Hepatocyte (in vitro differentiated cells): Measurements from ENCODE around the gene TLR10. TPM values are rescaled to one million over a fixed set of nuclear protein-coding genes. Genes with fewer than 3 reads are reported as not detected.

Experiments used
- DNase-seq: peaks from one replicate; pipeline ENCODE4 v3.0.0-alpha.2; 2016; ENCODE audit warnings: low spot score
- H2AFZ ChIP-seq: fragments of 200-600 bp; sonication (generic); 2 replicates; pipeline ENCODE4 v1.6.0; 2016; ENCODE audit warnings: antibody characterized with exemption, mild to moderate bottlenecking
- H3K27ac ChIP-seq: fragments of 200-600 bp; sonication (generic); 2 replicates; pipeline ENCODE4 v1.5.1; 2016; ENCODE audit warnings: mild to moderate bottlenecking
- H3K27me3 ChIP-seq: fragments of 200-600 bp; sonication (generic); 2 replicates; pipeline ENCODE4 v1.6.1; 2016
- H3K36me3 ChIP-seq: fragments of 200-600 bp; sonication (generic); replicated peaks from 2 replicates; pipeline ENCODE4 v1.5.1; 2016; ENCODE audit warnings: low read depth; ENCODE audit not compliant: insufficient read depth
- H3K4me1 ChIP-seq: fragments of 200-600 bp; sonication (generic); 2 replicates; pipeline ENCODE4 v1.5.1; 2016; ENCODE audit warnings: mild to moderate bottlenecking, moderate library complexity; ENCODE audit not compliant: insufficient read depth
- H3K4me2 ChIP-seq: fragments of 200-600 bp; sonication (generic); 2 replicates; pipeline ENCODE4 v1.6.0; 2016
- H3K4me3 ChIP-seq: fragments of 200-600 bp; sonication (generic); 2 replicates; pipeline ENCODE4 v1.5.1; 2016; ENCODE audit warnings: mild to moderate bottlenecking
- H3K79me2 ChIP-seq: fragments of 200-600 bp; sonication (generic); 2 replicates; pipeline ENCODE4 v1.6.0; 2017; ENCODE audit warnings: mild to moderate bottlenecking
- H3K9me2 ChIP-seq: fragments of 200-600 bp; sonication (generic); replicated peaks from 2 replicates; pipeline ENCODE4 v1.6.0; 2017; ENCODE audit warnings: mild to moderate bottlenecking; ENCODE audit not compliant: insufficient read depth
- H3K9me3 ChIP-seq: fragments of 200-600 bp; sonication (generic); 2 replicates; pipeline ENCODE4 v1.5.1; 2016; ENCODE audit warnings: low read depth, mild to moderate bottlenecking
- H4K20me1 ChIP-seq: fragments of 200-600 bp; sonication (generic); 2 replicates; pipeline ENCODE4 v1.6.0; 2016; ENCODE audit warnings: mild to moderate bottlenecking; ENCODE audit not compliant: insufficient read depth, poor library complexity, severe bottlenecking
- EZH2 ChIP-seq: fragments of 200-600 bp; sonication (generic); IDR thresholded peaks from 2 replicates; pipeline ENCODE4 v1.6.1; 2016; ENCODE audit warnings: antibody characterized with exemption, mild to moderate bottlenecking, borderline replicate concordance
- EZH2phosphoT487 ChIP-seq: fragments of 200-600 bp; sonication (generic); IDR thresholded peaks from one replicate; pipeline ENCODE4 v1.6.1; 2018; ENCODE audit warnings: antibody characterized with exemption, mild to moderate bottlenecking, low read depth, moderate library complexity; ENCODE audit not compliant: unreplicated experiment, severe bottlenecking
- WGBS: methylation state at CpG from one replicate; pipeline ENCODE4 v1.1.6; 2016; ENCODE audit warnings: low lambda C conversion rate; ENCODE audit errors: missing lambda C conversion rate; 5-methylcytosine and 5-hydroxymethylcytosine counted together
- polyA plus RNA-seq: library from polyadenylated mRNA; unstranded; fragments of >200 nt; fragmentation: Nextera tagmentation; extraction: Ambion mirVana; gene quantifications from 2 replicates; pipeline ENCODE4 v1.2.1, GENCODE V29; 2016
- total RNA-seq: library from RNA; depleted of rRNA; stranded (reverse); fragments of >200 nt; gene quantifications from 2 replicates; pipeline ENCODE4 v1.2.3, GENCODE V29; 2014
- TF ChIP-seq, protein P1 (sequence below): fragments of 200-600 bp; sonication (generic); IDR thresholded peaks from 2 replicates; pipeline ENCODE4 v1.5.1; 2016; ENCODE audit warnings: antibody characterized with exemption, mild to moderate bottlenecking; ENCODE audit not compliant: poor library complexity

Gene TLR10, protein sequence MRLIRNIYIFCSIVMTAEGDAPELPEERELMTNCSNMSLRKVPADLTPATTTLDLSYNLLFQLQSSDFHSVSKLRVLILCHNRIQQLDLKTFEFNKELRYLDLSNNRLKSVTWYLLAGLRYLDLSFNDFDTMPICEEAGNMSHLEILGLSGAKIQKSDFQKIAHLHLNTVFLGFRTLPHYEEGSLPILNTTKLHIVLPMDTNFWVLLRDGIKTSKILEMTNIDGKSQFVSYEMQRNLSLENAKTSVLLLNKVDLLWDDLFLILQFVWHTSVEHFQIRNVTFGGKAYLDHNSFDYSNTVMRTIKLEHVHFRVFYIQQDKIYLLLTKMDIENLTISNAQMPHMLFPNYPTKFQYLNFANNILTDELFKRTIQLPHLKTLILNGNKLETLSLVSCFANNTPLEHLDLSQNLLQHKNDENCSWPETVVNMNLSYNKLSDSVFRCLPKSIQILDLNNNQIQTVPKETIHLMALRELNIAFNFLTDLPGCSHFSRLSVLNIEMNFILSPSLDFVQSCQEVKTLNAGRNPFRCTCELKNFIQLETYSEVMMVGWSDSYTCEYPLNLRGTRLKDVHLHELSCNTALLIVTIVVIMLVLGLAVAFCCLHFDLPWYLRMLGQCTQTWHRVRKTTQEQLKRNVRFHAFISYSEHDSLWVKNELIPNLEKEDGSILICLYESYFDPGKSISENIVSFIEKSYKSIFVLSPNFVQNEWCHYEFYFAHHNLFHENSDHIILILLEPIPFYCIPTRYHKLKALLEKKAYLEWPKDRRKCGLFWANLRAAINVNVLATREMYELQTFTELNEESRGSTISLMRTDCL
- total RNA-seq = not detected in 2 replicates
- not detected in 2 replicates for polyA plus RNA-seq

DNA sequence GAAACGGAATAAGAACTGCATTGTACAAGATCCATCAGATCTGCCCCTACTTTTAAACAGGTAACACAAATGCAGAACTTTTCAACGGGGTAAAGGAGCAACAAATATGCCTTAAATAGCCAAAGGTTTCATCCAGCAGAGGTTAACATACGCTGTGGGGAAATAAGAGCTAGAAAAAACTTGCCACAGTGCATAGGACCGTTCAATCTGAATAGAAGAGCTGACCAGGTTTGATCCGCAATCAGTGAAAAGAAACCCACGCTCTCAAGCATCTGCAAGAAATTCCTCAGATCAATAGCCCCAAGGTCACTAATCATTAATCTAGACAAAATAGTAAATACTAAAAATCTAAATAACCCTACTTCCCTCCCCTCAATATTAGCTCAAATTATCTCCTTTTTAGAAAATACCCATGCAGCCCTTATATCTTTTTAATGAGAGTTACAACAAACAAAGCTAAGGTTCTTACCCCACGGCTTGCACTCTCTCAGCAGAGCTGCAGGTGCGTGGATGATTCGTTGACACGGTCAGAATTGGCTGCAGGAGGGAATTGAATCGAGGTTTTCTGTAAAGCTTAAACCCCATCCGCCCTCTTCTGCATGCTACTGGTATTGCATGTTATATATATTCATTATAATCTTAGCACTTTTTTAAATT is at the start of gene TLR10:
TLR10 (minus strand) TSS at position 539 of the 657 bp plus-strand sequence. CDS start 7,400 bp downstream, outside the sequence.
- Histone ChIP-seq H3K9me2 (no peaks in the 10 kb centered on the region), H3K27ac (no peak within 1 kb of the TSS), H3K9me3 (no peaks in the 10 kb centered on the region), H3K4me2 (no peak within 1 kb of the TSS), H3K4me3 (no peak within 1 kb of the TSS), H2AFZ (no peak within 1 kb of the TSS), H4K20me1 (no peaks in the 10 kb centered on the region), H3K4me1 (no peaks in the 10 kb centered on the region), H3K79me2 (no peaks in the 10 kb centered on the region), H3K27me3 (no peaks in the 10 kb centered on the region), H3K36me3 (no peaks in the 10 kb centered on the region)
- 43% methylated on average over 12 of the region's 12 CpGs for WGBS
- TF ChIP-seq, protein P1, sequence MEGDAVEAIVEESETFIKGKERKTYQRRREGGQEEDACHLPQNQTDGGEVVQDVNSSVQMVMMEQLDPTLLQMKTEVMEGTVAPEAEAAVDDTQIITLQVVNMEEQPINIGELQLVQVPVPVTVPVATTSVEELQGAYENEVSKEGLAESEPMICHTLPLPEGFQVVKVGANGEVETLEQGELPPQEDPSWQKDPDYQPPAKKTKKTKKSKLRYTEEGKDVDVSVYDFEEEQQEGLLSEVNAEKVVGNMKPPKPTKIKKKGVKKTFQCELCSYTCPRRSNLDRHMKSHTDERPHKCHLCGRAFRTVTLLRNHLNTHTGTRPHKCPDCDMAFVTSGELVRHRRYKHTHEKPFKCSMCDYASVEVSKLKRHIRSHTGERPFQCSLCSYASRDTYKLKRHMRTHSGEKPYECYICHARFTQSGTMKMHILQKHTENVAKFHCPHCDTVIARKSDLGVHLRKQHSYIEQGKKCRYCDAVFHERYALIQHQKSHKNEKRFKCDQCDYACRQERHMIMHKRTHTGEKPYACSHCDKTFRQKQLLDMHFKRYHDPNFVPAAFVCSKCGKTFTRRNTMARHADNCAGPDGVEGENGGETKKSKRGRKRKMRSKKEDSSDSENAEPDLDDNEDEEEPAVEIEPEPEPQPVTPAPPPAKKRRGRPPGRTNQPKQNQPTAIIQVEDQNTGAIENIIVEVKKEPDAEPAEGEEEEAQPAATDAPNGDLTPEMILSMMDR = peak; percentile 67
- no peak for TF ChIP-seq EZH2phosphoT487
- DNase-seq = peak; percentile 75

DNA sequence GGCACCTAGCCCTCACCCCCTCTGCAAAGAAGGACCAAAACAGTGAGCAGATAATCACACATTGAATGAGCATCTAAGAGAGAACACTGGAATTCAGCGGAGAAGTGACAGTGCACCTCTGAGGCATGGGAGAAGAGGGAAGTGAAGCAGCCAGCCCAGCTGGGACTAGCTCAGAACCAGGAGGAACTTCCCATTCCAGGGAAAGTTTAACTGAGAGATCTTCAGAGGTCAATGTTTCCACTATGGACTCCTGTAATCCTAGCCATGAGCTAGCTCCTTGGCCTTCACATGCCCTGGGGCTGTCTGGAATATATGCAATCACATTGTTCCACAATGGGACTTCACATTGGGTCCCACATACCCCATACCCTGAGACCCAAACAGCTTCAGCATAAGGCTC is 49.4 kb upstream of the TLR10 start:
- H3K9me2 ChIP-seq = no peaks in the 10 kb centered on the region
- no peaks in the 10 kb centered on the region for H3K36me3 ChIP-seq
- H4K20me1 ChIP-seq = no peaks in the 10 kb centered on the region
- DNase-seq = no peak
- no peaks in the 10 kb centered on the region for H3K27me3 ChIP-seq
- TF ChIP-seq EZH2phosphoT487 = no peak
- TF ChIP-seq EZH2 = no peak
- TF ChIP-seq, protein P1 = no peak
- H3K9me3 ChIP-seq = peaks cover 7% of the 10 kb centered on the region
- H3K4me3 ChIP-seq = no peak overlapping the region
- WGBS = 100% methylated on average over 1 of the region's 1 CpG
- no peaks in the 10 kb centered on the region for H3K79me2 ChIP-seq
- no peak overlapping the region for H3K27ac ChIP-seq
- no peak overlapping the region for H2AFZ ChIP-seq
- no peak overlapping the region for H3K4me2 ChIP-seq
- no peaks in the 10 kb centered on the region for H3K4me1 ChIP-seq

DNA sequence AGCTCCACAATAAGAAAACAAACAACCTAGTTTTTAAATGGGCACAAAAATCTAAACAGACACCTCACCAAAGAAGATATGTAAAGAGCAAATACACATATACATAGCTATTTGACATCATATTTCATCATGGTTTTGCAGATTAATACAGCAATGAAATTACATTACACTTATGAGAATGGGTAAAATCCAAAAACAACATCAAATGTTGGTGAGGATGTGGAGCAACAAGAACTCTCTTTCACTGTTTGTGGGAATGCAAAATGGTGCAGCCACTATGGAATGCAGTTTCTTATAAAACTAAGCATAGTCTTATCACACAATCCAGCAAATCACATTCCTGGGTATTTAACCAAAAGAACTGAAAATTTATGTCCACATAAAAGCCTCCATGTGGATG is 48.9 kb upstream of the TLR10 start:
- Histone ChIP-seq H3K79me2 (no peaks in the 10 kb centered on the region), H4K20me1 (no peaks in the 10 kb centered on the region), H3K27ac (no peak overlapping the region), H3K4me3 (no peak overlapping the region), H3K36me3 (no peaks in the 10 kb centered on the region), H3K4me2 (no peak overlapping the region), H3K27me3 (no peaks in the 10 kb centered on the region), H3K9me3 (peaks cover 7% of the 10 kb centered on the region), H3K9me2 (no peaks in the 10 kb centered on the region), H2AFZ (no peak overlapping the region), H3K4me1 (no peaks in the 10 kb centered on the region)
- DNase-seq = no peak
- TF ChIP-seq EZH2 (no peak), EZH2phosphoT487 (no peak)
- TF ChIP-seq, protein P1 = no peak
